ENCODE measurements around the gene TMEM45A.
"Not testable (repeated sequence)": the region's sequence is repeated elsewhere in the genome, so short reads cannot be mapped to it uniquely, and the experiment has no call there.

Gene TMEM45A

GRCh38 chr3:100578646-100579045, 86.2 kb downstream of the TMEM45A start:
- DNase-seq, result no peak

- DNase-seq, result no peak
These were observed 87.7 kb downstream of the TMEM45A start for GRCh38 chr3:100580147-100580546.

- DNase-seq, result no peak
These were observed 89.2 kb downstream of the TMEM45A start for GRCh38 chr3:100581650-100582049.

GRCh38 chr3:100582157-100582556, 89.7 kb downstream of the TMEM45A start:
- DNase-seq, result not testable (repeated sequence)

- no peak for DNase-seq
These were observed 91.8 kb downstream of the TMEM45A start for GRCh38 chr3:100584101-100584660.

- DNase-seq, result no peak
These were observed 94.4 kb downstream of the TMEM45A start for GRCh38 chr3:100586832-100587231.

- no peak for DNase-seq
These were observed 95.8 kb downstream of the TMEM45A start for GRCh38 chr3:100588251-100588650.

- DNase-seq, result no peak
These were observed 97.9 kb downstream of the TMEM45A start for GRCh38 chr3:100590114-100590839.

- DNase-seq, result no peak
These were observed 98.4 kb downstream of the TMEM45A start for GRCh38 chr3:100590840-100591147.

GRCh38 chr3:100591411-100591810, 99.0 kb downstream of the TMEM45A start:
- DNase-seq, result no peak

- DNase-seq, result no peak
These were observed 108.0 kb downstream of the TMEM45A start for GRCh38 chr3:100600181-100601042.

GRCh38 chr3:100602506-100603444, 110.4 kb downstream of the TMEM45A start:
- no peak for DNase-seq

GRCh38 chr3:100603469-100603868, 111.0 kb downstream of the TMEM45A start:
- no peak for DNase-seq

GRCh38 chr3:100605358-100605757, 112.9 kb downstream of the TMEM45A start:
- DNase-seq, result no peak

- DNase-seq, result no peak
These were observed 114.6 kb downstream of the TMEM45A start for GRCh38 chr3:100606894-100607512.

- no peak for DNase-seq
These were observed 116.9 kb downstream of the TMEM45A start, which contains the start of gene ADGRG7 for GRCh38 chr3:100609305-100609704. TSS of gene ADGRG7 (plus strand) at chr3:100609601. CDS start at chr3:100609857, 256 bp downstream.

- DNase-seq, result no peak
These were observed 117.5 kb downstream of the TMEM45A start for GRCh38 chr3:100609963-100610362.

- no peak for DNase-seq
These were observed 118.8 kb downstream of the TMEM45A start for GRCh38 chr3:100611221-100611620.

GRCh38 chr3:100613721-100614390, 121.4 kb downstream of the TMEM45A start:
- DNase-seq, result no peak

GRCh38 chr3:100614941-100615340, 122.5 kb downstream of the TMEM45A start:
- DNase-seq, result no peak

- DNase-seq, result no peak
These were observed 123.3 kb downstream of the TMEM45A start for GRCh38 chr3:100615684-100616083.

GRCh38 chr3:100621251-100621650, 128.8 kb downstream of the TMEM45A start:
- DNase-seq, result no peak
